ENCODE measurements around the gene STEAP2. TPM values are rescaled to one million over a fixed set of nuclear protein-coding genes. Genes with fewer than 3 reads are reported as not detected.

The STEAP2 gene
- total RNA-seq, 6 donors from 2014 or later, result 2.6 to 18.7 (median 8.1) TPM

DNA sequence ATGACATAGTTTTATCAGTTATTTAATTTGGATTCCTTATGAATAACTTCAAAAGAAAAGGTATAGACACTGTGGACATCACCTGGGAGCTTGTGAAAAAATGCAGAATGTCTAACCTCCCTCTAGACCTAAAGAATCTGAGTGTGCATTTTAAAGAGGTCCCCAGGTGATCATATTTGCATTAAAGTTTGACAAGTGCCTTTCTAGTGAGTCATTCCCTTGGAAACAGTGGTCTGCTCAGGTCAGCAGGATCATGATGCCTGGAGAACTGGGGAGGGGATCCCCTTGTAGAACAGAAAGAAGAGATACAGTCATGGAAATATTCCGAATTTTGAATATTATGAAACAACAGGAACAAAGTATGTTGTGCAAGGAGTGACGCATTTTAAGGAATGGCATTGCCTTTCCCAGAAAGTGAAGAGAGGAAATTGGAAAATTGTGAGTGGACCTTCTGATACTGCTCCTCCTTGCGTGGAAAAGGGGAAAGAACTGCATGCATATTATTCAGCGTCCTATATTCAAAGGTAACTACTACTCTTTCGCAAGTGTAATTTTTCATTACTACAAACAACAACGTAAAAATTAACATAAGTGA is 4.6 kb downstream of the STEAP2 start:
- H3K27me3 ChIP-seq, result peaks cover 0 to 3% (median 0%) of the 10 kb centered on the region in 4 donors
- ATAC-seq (ENCODE audit: low FRiP score in 2 of 2) (no peak), DNase-seq (no peak)
- 70 to 85% methylated on average over 6 of the region's 6 CpGs for WGBS, 2 donors
- H3K4me1 ChIP-seq, result peaks cover 2 to 11% (median 6%) of the 10 kb centered on the region in 4 donors
- H3K27ac ChIP-seq, result peak overlapping the region in 1 of 4 donors; percentile 22
- H3K4me3 ChIP-seq, result no peak overlapping the region
- H3K9me3 ChIP-seq, result no peaks in the 10 kb centered on the region
- TF ChIP-seq, protein P1, sequence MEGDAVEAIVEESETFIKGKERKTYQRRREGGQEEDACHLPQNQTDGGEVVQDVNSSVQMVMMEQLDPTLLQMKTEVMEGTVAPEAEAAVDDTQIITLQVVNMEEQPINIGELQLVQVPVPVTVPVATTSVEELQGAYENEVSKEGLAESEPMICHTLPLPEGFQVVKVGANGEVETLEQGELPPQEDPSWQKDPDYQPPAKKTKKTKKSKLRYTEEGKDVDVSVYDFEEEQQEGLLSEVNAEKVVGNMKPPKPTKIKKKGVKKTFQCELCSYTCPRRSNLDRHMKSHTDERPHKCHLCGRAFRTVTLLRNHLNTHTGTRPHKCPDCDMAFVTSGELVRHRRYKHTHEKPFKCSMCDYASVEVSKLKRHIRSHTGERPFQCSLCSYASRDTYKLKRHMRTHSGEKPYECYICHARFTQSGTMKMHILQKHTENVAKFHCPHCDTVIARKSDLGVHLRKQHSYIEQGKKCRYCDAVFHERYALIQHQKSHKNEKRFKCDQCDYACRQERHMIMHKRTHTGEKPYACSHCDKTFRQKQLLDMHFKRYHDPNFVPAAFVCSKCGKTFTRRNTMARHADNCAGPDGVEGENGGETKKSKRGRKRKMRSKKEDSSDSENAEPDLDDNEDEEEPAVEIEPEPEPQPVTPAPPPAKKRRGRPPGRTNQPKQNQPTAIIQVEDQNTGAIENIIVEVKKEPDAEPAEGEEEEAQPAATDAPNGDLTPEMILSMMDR (IDR thresholded peaks at IDR 0.05), result no peak
- TF ChIP-seq POLR2AphosphoS5 (IDR thresholded peaks at IDR 0.05), result peak in 1 of 2 donors; percentile 48
- H3K36me3 ChIP-seq, result no peaks in the 10 kb centered on the region

DNA sequence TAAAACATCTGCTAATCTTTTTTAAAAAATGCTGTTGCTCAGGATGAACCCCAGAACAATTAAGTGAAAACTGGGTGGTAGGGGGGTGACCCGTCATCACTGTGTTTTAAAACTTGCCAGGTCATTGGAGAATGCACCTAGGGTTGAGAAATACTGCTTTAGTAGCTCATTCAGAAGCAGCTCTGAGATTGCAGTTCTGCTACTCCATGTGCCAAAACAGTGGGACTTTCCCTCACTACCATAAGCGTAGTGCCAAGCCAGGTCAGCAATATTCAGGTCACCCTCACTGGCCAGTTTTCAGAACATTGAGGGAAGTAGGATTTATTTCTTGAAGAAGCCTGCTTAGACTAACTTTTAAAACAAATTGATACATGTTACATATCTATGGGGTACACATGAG is 5.2 kb downstream of the STEAP2 start:
- no peaks in the 10 kb centered on the region for H3K36me3 ChIP-seq
- H3K9me3 ChIP-seq, result no peaks in the 10 kb centered on the region
- TF ChIP-seq POLR2AphosphoS5 (IDR thresholded peaks at IDR 0.05), result no peak
- TF ChIP-seq, protein P1 (IDR thresholded peaks at IDR 0.05), result no peak
- TF ChIP-seq EP300 (IDR thresholded peaks at IDR 0.05), result no peak
- TF ChIP-seq POLR2A (IDR thresholded peaks at IDR 0.05), result no peak
- DNase-seq, result no peak
- WGBS, 2 donors, result 57 to 67% methylated on average over 2 of the region's 2 CpGs
- H3K4me3 ChIP-seq, result no peak overlapping the region
- peaks cover 0 to 5% (median 3%) of the 10 kb centered on the region in 4 donors for H3K4me1 ChIP-seq
- ATAC-seq (ENCODE audit: low FRiP score in 2 of 2), result peak in 1 of 2 donors; percentile 18
- peaks cover 0 to 2% (median 0%) of the 10 kb centered on the region in 4 donors for H3K27me3 ChIP-seq
- no peak overlapping the region for H3K27ac ChIP-seq

DNA sequence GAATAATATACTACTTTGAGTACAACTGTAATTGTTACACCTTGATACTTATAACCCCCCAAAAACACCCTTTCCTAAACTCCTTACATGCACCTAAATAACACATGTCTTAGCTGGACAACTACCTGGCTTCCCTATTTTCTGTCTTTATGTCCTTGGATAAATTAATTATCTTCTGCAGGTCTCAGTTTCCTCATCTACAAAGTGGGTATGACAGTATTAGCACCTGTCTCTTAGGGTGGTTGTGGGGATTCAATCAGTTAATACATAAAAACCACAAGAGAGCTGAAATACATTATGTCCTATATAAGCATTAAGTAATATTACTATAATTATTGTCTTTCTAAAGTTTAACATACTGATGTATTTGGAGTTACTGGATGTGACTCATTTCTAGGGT is 10.8 kb downstream of the STEAP2 start:
- no peak for DNase-seq
- Histone ChIP-seq H3K27ac (no peak overlapping the region), H3K4me3 (no peak overlapping the region), H3K36me3 (no peaks in the 10 kb centered on the region), H3K27me3 (no peaks in the 10 kb centered on the region), H3K9me3 (no peaks in the 10 kb centered on the region), H3K4me1 (no peaks in the 10 kb centered on the region)
- ATAC-seq (ENCODE audit: low FRiP score in 2 of 2), result no peak
- TF ChIP-seq POLR2AphosphoS5 (IDR thresholded peaks at IDR 0.05), result no peak
- TF ChIP-seq, protein P1 (IDR thresholded peaks at IDR 0.05), result no peak
- TF ChIP-seq POLR2A (IDR thresholded peaks at IDR 0.05), result no peak
- no peak for TF ChIP-seq EP300 (IDR thresholded peaks at IDR 0.05)

DNA sequence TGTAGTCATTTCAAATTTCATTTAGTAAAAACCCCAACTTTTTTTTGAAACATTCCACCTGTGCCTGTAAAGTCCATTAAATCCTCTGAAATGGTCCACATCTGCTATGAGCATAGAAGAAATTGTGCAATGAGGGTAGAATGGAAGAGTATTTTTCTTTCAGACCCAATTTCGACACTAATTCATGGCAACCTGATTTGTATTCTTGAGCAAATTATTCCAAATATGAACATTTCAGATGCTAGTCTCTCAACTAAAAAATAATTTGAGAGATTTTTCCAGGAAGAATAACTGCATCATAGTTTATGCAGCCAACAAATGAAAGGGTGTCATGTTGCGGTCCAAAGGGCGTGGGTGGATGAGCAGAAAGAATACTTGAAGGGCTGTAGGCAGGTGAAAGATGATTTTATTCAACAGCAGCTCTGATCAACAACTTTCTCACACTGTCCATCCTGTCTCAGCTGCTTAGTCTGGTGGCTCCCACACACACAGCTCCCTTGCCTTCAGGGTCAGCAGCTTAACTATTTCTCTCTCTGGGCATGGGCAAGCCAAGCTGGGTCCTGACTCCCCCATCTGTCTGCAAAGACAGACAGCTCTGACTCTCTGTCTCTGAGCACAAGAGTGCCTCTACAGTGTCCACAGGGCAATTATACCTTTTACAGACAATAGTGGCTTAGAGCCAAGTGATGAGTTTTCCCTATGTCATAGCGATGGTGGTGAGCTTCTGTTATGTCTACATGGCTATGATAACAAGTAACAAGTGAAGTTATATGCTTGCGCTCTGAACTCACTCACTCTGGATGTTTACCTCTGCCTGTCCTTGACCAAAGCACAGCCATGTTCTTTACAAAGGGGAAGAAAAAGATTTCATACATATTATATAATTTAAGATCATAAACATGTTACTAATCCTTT is 11.5 kb downstream of the STEAP2 start:
- Histone ChIP-seq H3K4me1 (no peaks in the 10 kb centered on the region), H3K27me3 (no peaks in the 10 kb centered on the region), H3K9me3 (no peaks in the 10 kb centered on the region), H3K27ac (no peak overlapping the region), H3K36me3 (no peaks in the 10 kb centered on the region), H3K4me3 (no peak overlapping the region)
- no peak for DNase-seq
- peak; percentile 67 to 92 for ATAC-seq (ENCODE audit: low FRiP score in 2 of 2)
- WGBS, 2 donors, result 81 to 86% methylated on average over 5 of the region's 5 CpGs
- TF ChIP-seq, protein P1 (IDR thresholded peaks at IDR 0.05), result no peak
- peak in 1 of 2 donors; percentile 13 for TF ChIP-seq POLR2AphosphoS5 (IDR thresholded peaks at IDR 0.05)
